Left lobe of liver (tissue), 2 donors: Measurements from ENCODE around the gene ZNF695. TPM values are rescaled to one million over a fixed set of nuclear protein-coding genes. Genes with fewer than 3 reads are reported as not detected.

Source experiments
- ATAC-seq: fragments of 200-7000 bp; cut with Tn5 transposase; one replicate; pipeline ENCODE4 v1.9.1; 2020; ENCODE audit warnings: mild to moderate bottlenecking, moderate library complexity
- DNase-seq: peaks from one replicate; pipeline ENCODE4 v3.0.0-alpha.2; 2020; ENCODE audit warnings: low spot score
- total RNA-seq: library from RNA; stranded (reverse); gene quantifications from one replicate; pipeline ENCODE4 v1.2.1, GENCODE V29; 2021
- donor health status: DM: no; HTN: no; CAD: no; lungs with moderate emphysema.
- donor health status: DM: no; HTN: yes; CAD: no.

Gene ZNF695
- total RNA-seq, 1 donor from 2014 or later = not detected

DNA sequence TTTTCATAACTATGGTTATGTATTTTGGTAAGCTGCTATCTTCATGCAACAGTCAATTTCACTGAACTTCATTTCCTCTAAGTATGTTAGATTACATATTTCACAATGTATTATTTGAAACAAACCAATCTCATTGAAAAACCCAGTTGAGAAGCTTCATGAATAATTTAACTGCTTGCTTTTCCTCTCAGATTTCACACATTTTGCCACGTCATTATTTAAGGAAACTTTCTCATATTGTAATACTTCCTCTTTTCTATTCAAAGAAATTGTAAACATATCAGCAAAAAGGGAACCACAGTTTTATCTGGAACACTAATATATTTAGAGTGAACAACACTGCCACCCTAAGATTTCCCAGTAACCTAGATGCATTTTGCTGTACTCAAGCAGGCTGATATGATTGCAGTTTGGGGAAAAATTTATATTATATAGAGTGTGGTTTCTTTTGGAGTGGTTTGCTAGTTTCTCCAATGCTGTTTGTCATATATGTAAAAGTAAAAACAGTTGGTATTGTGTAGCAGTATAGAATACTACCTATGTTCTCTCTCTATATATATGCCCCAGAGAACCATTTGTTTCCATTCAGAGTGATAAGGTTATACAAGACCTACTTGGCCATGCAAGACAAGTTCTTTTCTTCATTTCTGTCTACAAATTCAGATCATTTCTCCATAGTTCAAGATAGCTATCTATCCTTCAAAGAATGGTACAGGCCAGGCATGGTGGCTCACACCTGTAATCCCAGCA is 47.7 kb downstream of the ZNF695 start:
- no peak for DNase-seq
- ATAC-seq = peak; percentile 45

GRCh38 chr1:246954126-246954525 is 53.7 kb downstream of the ZNF695 start:
- ATAC-seq (peak; percentile 57), DNase-seq (no peak)

DNA sequence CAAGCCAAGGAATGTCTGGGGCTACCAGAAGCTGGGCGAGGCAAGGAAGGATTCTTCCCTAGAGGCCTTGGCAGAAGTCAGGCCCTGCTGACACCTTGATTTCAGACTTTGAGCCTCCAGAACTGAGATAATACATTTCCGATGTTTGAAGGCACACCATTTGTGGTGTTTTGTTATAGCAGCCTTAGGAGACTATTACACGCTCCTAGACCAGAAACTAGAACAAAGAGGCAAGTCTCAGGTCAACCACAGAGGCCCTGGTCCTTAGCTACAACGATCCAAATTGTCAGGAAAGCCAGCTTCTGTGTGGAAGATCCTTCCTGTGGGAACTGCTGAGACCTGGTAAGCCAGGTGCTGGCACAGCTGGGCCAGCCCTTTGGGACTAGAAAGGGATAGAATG is 56.4 kb downstream of the ZNF695 start:
- DNase-seq = no peak
- ATAC-seq = no peak

- DNase-seq = no peak
- ATAC-seq = no peak
Observed at GRCh38 chr1:246949956-246950355, 57.9 kb downstream of the ZNF695 start.

GRCh38 chr1:246947255-246947654 is 60.6 kb downstream of the ZNF695 start:
- ATAC-seq (peak; percentile 72), DNase-seq (no peak)

DNA sequence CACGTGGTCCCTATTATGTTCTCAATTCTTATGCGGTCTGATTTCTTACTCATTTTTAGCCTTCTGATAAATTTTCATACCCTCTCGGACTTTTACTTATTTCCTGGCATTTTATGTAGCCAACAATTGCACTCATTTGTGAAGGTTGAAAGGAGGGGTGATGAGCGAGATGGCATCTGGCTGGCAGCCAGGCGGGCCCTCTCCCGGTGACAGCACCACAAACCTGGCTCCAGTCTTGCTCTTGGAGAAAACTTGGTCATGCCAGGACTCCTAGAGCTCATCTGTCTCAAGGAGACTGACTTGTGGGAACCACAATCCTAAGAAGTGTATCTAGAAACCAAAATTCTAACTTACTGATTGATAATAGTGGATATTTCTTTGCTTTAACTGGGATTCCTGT is 61.5 kb downstream of the ZNF695 start:
- DNase-seq = no peak
- ATAC-seq = no peak

Other genes with a start within 250 kb of the ZNF695 start
- gene AHCTF1, start 76.1 kb downstream of the ZNF695 start, total RNA-seq = 10.5 TPM
- 1.0 TPM for gene ZNF670, start 70.8 kb upstream of the ZNF695 start, total RNA-seq
- 1.7 TPM for gene ZNF669, start 96.3 kb upstream of the ZNF695 start, total RNA-seq
- 5.3 TPM for gene ZNF124, start 164.0 kb upstream of the ZNF695 start, total RNA-seq
- gene VN1R5, start 248.0 kb upstream of the ZNF695 start, total RNA-seq = not detected